ENCODE data around the gene NET1.

The NET1 gene

GRCh38 chr10:5491477-5491876 is 79.1 kb downstream of the NET1 start:
- intact Hi-C loops (cut with DNase I) = no loop called here
- no peak for DNase-seq

- no peak for DNase-seq
- intact Hi-C loops (cut with DNase I) = no loop called here
These were observed 80.0 kb downstream of the NET1 start for GRCh38 chr10:5492322-5492855.

- intact Hi-C loops (cut with DNase I) = no loop called here
- no peak for DNase-seq
These were observed 80.7 kb downstream of the NET1 start for GRCh38 chr10:5492929-5493576.

- intact Hi-C loops (cut with DNase I) = no loop called here
- no peak for DNase-seq
These were observed 81.3 kb downstream of the NET1 start for GRCh38 chr10:5493691-5494090.

GRCh38 chr10:5494611-5495010 is 82.3 kb downstream of the NET1 start:
- peak in 1 of 42 donors; percentile 23 for DNase-seq
- intact Hi-C loops (cut with DNase I) = no loop called here

- intact Hi-C loops (cut with DNase I) = no loop called here
- peak in 3 of 42 donors; percentile 17 to 24 (median 22) for DNase-seq
These were observed 84.2 kb downstream of the NET1 start for GRCh38 chr10:5496261-5497250.

- intact Hi-C loops (cut with DNase I) = no loop called here
- no peak for DNase-seq
These were observed 84.9 kb downstream of the NET1 start for GRCh38 chr10:5497289-5497688.

GRCh38 chr10:5497948-5498730 is 85.8 kb downstream of the NET1 start:
- intact Hi-C loops (cut with DNase I) = no loop called here
- DNase-seq = peak in 3 of 42 donors; percentile 17 to 24 (median 20)

- intact Hi-C loops (cut with DNase I) = no loop called here
- DNase-seq = peak in 3 of 42 donors; percentile 17 to 34 (median 27)
These were observed 86.6 kb downstream of the NET1 start for GRCh38 chr10:5498791-5499492.

- intact Hi-C loops (cut with DNase I) = no loop called here
- DNase-seq = peak in 4 of 42 donors; percentile 2 to 23 (median 9)
These were observed 87.3 kb downstream of the NET1 start, which contains the start of gene CALML5 for GRCh38 chr10:5499493-5500140. CALML5 (minus strand) TSS chr10:5499570; CDS start chr10:5499438, 132 bp downstream.

- intact Hi-C loops (cut with DNase I) = no loop called here
- peak in 3 of 42 donors; percentile 3 to 27 (median 17) for DNase-seq
These were observed 87.9 kb downstream of the NET1 start for GRCh38 chr10:5500162-5500670.

- intact Hi-C loops (cut with DNase I) = no loop called here
- peak in 1 of 42 donors; percentile 8 for DNase-seq
These were observed 88.6 kb downstream of the NET1 start for GRCh38 chr10:5500910-5501309.

GRCh38 chr10:5502061-5502521 is 89.7 kb downstream of the NET1 start:
- no peak for DNase-seq
- intact Hi-C loops (cut with DNase I) = no loop called here

GRCh38 chr10:5502571-5503476 is 90.5 kb downstream of the NET1 start:
- intact Hi-C loops (cut with DNase I) = no loop called here
- DNase-seq = no peak

GRCh38 chr10:5503477-5503835 is 91.1 kb downstream of the NET1 start:
- DNase-seq = no peak
- intact Hi-C loops (cut with DNase I) = no loop called here

Measured in head of caudate nucleus (tissue), 42 donors.